ENCODE data around the gene C1QC. TPM values are rescaled to one million over a fixed set of nuclear protein-coding genes. Genes with fewer than 3 reads are reported as not detected.

C1QC gene
- total RNA-seq (ENCODE audit: low replicate concordance) = not detected in 2 replicates

GRCh38 chr1:22643381-22643780 lies at the start of gene C1QC:
TSS of gene C1QC (plus strand) at chr1:22643633. CDS start at chr1:22644024, 391 bp downstream.

DNA sequence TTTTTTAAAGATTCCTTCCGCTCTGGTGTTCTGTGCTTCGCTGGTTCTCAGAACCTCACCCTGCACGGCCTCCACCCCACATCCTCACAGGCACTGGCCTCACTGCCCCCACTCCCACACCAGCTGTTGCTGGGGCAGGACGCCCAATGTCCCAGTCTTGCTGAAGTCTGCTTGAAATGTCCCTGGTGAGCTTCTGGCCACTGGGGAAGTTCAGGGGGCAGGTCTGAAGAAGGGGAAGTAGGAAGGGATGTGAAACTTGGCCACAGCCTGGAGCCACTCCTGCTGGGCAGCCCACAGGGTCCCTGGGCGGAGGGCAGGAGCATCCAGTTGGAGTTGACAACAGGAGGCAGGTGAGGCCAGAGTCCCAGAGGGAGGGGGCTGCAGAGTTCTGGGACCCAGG lies 7.1 kb upstream of the C1QC start, which contains the start of gene C1QA:
TSS of gene C1QA (plus strand) at position 276 of the 400 bp plus-strand sequence. CDS start 989 bp downstream, outside the sequence.

DNA sequence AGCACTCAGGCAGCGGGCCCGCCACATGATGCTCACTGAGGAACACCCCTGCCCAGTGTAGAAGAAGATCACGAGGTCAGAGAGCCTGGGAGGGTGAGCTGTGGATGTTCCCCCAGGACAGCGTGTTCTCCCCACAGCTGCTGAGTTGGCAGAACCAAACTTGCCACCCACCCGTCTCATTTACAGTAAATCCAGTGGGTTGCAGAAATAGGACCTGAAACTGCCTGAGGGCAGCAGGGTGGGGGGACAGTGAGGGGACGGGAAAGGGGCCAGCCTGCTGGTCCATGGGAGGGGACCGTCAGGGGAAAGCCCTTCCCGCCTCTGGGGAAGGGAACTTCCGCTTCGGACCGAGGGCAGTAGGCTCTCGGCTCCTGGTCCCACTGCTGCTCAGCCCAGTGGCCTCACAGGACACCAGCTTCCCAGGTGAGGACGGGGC lies 9.5 kb downstream of the C1QC start, which contains the start of gene C1QB:
TSS of gene C1QB (plus strand) at position 356 of the 436 bp plus-strand sequence. CDS start 6,227 bp downstream, outside the sequence.

Other genes starting within 250 kb of the C1QC start
- gene ZBTB40, start 191.8 kb upstream of the C1QC start, total RNA-seq (ENCODE audit: low replicate concordance) = 6.2 and 7.0 TPM in 2 replicates
- not detected in 2 replicates for gene EPHA8, start 80.1 kb upstream of the C1QC start, total RNA-seq (ENCODE audit: low replicate concordance)
- not detected in 2 replicates for gene C1QA, start 7.0 kb upstream of the C1QC start, total RNA-seq (ENCODE audit: low replicate concordance)
- gene C1QB, start 9.6 kb downstream of the C1QC start, total RNA-seq (ENCODE audit: low replicate concordance) = not detected in 2 replicates
- 8.1 and 14.3 TPM in 2 replicates for gene EPHB2, start 67.2 kb downstream of the C1QC start, total RNA-seq (ENCODE audit: low replicate concordance)

Measured in smooth muscle cell of the coronary artery (primary cell).